PC-3 (cell line): ENCODE measurements around the gene FGGY.

Experiments
- CTCF ChIP-seq: fragments of 300-600 bp; sonication (generic); conservative IDR thresholded peaks from 2 replicates; pipeline ENCODE4 v1.5.1; 2017; ENCODE audit warnings: antibody characterized with exemption, low read depth, mild to moderate bottlenecking, low read length
- EZH2 ChIP-seq: fragments of 300-600 bp; sonication (generic); IDR thresholded peaks from one replicate; pipeline ENCODE4 v1.6.1; 2017; ENCODE audit warnings: antibody characterized with exemption, mild to moderate bottlenecking, low read length; ENCODE audit not compliant: unreplicated experiment
- EZH2phosphoT487 ChIP-seq: fragments of 300-600 bp; sonication (generic); IDR thresholded peaks from 2 replicates; pipeline ENCODE4 v1.6.1; 2018; ENCODE audit warnings: mild to moderate bottlenecking, antibody characterized with exemption, low read length, borderline replicate concordance

DNA sequence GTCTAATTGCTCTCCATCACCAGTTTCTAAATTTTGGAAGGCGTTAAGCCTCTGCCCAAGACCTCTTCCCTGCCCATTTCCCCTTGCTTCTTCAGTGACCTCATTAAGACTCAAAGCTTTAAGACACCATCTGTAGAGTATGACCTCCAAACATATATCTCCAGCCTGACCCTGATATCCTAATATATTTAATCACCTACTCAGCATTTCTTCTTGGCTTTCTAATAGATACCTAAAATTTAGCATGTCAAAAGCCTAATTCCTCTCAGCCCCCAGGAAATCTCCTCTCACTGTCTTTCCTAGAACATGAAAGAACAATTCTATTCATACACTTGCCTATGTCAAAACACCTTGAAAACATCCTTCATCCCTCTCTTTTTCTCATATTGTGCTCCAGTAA is 282.3 kb downstream of the FGGY start:
- no peak for TF ChIP-seq EZH2
- no peak for TF ChIP-seq EZH2phosphoT487
- no peak for TF ChIP-seq CTCF
